GM18520 (cell line): Measurements from ENCODE around the gene B4GALNT1.
"Not testable (repeated sequence)": the region's sequence is repeated elsewhere in the genome, so short reads cannot be mapped to it uniquely, and the experiment has no call there.

Experiments
- ATAC-seq: cut with Tn5 transposase; IDR thresholded peaks from one replicate; pipeline ENCODE4 v1.9.1; 2021; ENCODE audit not compliant: unreplicated experiment

The B4GALNT1 gene

DNA sequence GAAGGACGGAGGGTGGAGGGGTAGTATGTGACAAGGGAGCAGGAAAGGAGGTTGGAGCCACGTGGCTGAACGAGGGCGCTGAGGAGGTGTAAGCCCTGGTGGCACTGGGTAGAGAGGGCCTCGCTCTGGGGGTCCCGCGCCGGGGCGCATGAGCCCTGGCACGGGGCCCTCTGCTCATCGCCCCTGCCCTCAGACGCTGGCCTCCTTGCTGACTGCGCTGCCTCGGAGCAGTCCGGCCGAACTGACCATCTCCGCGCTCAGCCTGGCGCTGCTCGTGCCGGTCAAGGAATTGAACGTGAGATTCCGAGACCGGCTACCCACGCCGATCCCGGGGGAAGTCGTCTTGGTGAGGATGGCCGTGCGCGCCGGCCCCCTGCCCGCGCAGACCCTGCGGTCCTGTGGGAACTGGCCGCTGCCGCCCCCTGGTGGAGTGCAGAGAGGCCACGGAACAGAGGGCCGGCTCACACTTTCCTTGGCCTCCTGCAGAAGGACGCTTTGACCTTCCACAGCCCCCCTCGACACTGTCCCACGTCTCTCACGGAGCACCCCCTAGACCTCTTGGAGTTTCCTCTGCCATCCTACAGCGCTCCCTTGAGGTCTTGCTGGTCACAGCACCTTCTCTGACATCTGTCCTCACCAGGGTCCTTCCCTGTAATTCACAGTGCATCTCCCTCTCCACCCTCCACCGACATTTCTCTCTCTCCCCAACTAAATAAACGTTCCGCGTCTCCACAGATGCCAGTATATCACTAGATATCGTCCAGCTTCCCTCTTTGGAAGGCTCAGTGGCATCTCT is 11.3 kb downstream of the B4GALNT1 start:
- ATAC-seq: no peak

DNA sequence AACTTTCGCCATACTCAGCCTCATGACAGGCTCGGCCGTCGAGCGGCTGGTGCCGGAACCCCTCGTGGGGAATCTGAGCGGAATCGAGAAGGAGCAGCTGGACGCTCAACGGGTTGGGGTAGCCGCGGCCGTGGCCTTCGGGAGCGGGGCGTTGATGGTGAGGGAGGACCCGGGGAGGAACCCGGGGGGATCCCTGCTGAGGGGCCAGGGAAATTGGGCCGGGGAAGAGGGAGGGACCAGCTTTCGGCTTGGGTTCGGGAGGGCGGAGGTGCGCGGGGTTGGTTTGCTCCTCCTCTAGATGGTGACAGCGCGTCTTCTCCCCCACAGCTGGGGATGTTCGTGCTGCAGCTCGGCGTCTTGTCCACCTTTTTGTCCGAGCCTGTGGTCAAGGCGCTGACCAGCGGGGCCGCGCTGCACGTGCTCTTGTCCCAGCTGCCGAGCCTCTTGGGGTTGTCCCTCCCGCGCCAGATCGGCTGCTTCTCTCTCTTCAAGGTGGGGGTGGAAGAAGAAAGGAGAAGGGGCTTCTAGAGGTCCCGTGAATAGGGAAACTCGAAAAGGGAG is 12.0 kb downstream of the B4GALNT1 start:
- ATAC-seq: no peak

DNA sequence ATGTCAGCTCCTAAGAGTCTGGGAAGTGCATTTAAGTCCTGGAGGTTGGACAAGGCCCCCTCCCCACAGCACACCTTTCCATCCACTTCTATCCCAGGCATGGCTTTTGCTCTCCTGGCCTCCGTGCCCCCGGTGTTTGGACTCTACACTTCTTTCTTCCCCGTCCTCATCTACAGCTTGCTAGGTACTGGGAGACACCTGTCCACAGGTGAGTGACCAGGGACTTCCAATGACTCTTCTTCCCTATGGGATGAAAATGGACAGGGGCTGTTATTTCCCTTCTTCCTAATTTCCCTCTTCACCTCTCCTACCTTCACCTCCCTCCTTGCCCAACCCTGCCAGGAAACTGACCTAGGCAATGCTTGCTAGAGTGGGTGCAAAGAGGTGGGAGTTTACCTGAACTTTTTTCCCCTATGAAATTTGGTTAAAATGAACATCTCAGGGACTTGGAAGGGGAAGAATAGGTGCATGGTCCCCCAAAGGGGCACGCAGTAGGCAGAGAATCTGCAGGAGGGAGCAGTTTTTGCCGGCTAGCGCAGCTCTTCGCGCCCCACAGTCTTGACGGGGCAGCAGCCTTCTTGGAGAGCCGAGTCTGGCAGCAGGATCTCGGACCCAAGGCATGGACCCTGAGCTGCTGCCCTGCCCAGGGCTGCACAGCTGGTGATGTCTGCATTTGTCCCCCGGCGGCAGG is 12.6 kb downstream of the B4GALNT1 start:
- no peak for ATAC-seq

DNA sequence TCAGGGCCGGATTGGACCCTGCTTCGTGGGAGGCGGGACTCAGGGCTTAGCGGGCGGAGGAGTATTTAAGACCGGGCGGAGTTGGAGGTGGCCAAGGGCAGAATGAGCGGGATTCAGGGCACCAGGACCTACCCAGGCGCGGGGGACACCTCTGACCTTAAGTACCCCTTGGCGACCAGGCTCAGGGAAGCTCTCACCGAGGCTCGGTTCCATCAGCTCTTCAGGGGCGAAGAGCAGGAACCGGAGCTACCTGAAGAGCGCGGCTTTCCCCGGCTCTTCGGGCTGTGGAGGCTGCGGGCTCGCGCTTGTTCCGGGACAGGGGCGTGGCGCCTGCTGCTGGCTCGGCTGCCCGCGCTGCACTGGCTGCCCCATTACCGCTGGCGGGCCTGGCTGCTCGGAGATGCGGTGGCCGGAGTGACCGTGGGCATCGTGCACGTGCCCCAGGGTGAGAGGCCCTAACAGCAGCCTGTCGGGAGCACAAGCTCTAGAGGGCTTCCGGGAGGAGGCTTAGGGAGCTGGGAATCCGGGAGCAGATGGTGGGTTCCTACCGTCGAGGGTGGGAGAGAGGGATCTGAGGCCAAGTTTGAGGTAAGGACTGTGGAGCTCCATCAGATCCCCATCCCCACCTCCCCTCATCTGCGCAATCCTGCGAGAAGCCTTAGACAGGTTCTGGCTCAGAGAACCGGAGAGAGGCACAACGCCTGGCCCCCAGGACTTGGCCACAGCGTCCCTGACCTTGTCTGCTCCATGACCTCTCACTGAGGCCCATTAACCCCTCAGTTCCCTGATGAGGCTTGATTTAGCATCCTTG is 13.4 kb downstream of the B4GALNT1 start:
- ATAC-seq: no peak

DNA sequence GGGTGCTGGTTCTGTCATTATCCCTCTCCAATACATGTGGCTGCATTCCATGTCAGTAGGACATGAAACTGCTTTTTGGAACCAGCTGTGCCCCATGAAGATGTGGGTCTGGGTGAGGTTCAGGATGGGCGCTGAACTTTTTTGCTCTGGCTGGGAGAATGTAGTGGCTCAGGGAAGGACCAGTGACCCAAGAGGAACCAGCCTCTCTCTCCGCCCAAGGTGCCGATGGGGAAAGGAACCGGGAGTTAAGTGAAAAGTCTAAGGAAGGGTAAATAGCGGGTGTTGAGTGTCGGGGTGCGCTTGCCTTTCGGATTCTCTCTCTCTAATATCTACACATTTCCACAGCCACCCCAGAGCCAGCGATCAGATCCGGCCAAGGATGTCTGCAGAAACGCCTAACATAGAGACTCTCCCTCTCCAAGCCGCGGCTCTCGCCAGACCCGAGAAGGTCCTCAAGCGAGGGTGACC is 14.0 kb downstream of the B4GALNT1 start:
- ATAC-seq: no peak

DNA sequence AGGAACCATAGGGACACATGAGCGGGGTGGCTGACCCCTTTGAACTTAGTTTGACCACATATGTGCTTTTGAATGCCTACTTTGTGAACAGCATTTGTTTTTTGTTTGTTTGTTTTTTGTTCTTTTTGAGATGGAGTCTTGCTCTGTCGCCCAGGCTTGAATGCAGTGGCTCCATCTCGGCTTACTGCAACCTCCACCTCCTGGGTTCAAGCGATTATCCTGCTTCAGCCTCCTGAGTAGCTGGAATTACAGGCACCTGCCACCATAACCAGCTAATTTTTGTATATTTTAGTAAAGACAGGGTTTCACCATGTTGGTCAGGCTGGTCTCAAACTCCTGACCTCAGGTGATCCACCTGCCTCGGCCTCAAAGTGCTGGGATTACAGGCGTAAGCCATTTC is 14.6 kb downstream of the B4GALNT1 start:
- not testable (repeated sequence) for ATAC-seq

DNA sequence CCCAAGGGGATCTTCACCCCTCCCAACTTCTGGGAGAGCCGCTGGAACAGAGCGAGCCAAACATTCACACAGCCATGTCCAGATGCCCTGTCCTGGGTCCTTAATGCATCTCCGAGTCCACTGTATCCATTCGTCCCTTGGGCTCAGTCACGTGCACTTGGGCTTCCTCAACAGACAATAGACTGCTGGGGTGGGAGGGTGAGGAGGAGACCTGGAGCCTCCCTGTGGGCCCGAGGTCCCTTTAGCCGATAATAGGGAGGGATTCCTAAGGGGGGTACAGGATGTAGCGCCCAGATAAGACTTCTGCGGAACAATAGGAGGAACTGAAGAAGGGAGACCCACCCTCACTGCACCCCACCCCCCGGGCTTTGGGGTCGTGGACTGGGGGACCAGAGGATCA is 15.1 kb downstream of the B4GALNT1 start:
- ATAC-seq: no peak

DNA sequence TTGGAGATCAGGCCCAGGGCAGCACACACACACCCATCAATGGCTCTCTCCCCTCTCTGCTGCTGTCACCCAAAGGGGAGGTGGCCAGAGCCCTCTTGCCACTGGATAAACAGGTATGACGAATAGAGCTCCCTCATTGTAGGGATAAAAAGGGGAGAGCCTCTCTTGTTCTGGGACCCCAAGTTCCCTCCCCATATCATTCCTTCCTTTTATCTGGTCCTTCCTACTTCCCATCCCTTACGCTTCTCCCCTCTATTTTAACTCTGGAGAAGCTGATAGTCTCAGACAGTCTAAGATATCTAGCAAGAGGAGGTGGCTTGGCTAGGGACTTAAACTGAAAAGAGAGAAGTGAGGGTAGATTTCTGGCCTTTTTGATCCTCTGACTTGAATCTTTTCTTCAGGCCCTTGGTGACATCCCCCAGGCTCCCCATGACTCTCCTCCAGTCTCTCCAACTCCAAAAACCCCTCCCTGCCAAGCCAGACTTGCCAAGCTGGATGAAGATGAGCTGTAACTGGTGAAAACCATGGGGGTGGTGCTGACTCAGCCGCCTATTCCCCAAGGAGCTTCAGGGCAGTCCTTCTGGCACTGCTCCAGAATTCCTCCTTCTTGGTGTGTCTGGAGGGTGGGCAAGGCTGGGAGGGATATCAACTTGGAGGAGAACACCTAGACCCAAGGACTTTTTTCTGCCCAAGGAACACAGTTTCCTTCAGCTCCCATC is 16.5 kb downstream of the B4GALNT1 start:
- ATAC-seq: no peak

DNA sequence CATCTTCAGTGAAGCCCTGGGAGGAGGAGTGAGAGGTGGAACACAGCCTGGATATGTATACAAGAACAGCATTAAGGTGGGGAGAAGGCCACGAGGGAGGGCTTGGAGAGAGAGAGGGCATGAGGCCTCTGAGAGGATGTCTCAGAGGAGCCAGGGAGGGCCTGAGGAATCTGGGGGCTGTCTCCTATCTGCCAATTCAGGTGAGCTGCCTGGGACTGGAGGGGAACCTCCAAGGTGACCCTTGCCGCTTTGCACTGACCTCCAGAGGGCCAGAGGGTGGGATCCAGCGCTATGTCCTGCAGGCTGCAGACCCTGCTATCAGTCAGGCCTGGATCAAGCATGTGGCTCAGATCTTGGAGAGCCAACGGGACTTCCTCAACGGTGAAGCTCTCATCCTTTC is 17.4 kb downstream of the B4GALNT1 start:
- no peak for ATAC-seq

DNA sequence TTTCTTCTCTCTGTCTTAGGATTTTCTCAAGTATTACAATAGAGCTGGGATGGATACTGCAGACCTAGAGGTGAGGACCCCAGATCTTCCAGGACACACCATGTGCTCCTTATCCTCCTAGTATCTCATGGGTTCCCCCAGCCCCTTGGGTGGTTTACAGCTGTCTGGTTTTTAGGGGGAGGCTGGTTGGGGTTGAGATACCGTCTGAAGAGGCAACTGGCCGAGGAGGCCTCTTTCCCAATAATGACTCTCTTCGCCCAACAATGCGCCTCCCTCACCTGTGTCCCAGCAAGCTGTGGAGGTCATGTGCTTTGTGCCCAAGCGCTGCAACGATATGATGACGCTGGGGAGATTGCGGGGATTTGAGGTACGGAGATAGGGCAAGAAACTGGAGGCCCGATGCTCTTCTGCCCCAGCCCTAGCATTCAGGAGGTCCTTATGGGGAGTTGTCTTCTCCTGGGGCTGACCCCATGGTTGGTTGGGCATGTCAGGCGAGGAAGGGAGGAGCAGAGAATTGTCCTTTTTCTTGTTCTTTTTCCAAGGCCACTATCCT is 18.0 kb downstream of the B4GALNT1 start:
- no peak for ATAC-seq

DNA sequence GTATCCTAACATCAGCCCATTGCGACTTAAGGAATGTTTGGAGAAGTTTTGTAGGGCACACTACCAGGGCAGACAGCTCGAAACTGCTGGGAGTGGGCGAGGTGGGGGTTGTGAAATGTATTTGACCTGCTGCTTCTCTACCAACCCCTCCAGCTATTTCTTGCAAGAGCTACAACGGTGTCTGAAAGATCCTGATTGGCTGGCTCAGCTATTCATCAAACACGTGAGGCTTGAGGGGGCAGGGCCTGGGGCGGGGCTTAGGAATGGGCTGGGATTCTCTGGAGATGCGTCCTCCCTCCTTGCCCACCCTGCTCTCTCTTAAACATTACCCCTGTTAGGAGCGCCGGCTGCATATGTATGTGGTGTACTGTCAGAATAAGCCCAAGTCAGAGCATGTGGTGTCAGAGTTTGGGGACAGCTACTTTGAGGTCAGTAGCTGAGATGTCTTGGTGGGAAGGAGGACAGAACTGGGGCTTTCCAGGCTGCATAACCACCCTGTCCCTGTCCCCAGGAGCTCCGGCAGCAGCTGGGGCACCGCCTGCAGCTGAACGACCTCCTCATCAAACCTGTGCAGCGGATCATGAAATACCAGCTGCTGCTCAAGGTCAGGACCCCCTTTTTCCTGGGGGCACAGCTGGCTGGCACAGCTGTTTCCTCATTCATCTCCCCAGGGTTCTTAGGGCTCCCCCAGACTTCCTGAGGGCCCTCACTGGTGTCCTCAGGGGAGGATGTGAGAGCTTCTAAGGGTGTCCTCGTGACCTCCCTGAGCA is 18.6 kb downstream of the B4GALNT1 start:
- ATAC-seq: peak; percentile 51

DNA sequence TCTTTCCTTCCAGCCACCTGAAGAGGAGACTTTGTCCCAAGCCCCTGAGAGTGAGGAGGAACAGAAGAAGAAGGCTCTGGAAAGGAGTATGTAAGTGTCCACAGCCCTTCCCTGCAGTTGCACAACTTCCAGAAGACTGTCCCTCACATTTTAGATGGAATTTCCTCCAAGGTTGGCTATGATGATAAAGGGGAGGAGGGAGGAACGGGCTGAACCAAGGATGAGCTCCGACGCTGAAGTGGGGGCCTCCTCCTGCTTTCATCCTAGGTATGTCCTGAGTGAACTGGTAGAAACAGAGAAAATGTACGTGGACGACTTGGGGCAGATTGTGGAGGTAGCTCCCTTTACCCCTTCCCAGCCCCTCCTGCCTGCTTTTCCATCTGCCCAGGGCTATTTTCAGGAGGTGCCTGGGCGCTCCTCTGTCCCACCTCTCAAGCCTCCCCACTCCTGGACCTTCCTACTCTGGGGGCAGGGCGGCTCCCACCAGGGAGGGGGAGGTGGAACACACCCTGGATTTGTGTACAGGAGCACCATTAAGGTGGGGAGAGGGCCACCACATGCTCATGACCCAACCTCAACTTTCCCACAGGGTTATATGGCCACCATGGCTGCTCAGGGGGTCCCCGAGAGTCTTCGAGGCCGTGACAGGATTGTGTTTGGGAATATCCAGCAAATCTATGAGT is 19.4 kb downstream of the B4GALNT1 start:
- ATAC-seq: no peak

DNA sequence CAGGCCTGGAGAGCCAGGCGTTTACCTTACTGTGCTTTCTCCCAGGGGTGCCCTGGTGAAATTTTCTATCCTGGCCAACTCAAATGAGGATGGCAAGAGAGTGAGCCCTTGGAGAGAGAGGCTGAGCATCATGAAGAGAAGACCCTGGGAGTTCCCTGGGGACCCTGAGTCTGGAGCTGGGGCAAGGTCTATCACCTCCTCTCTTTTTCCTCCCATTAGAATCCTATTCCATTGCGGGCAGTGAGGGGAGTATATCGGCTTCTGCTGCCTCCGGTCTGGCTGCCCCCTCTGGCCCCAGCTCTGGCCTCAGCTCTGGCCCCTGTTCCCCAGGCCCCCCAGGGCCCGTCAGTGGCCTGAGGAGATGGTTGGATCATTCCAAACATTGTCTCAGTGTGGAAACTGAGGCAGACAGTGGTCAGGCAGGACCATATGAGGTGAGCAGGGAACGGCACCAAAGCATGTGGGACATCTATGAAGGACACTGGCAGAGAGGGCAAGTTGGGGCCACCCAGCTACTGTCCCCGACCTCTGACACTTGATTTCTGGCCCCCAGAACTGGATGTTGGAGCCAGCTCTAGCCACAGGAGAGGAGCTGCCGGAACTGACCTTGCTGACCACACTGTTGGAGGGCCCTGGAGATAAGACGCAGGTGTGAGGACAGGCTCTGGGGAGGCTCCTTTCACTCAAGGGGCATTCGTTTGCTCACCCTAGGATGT is 20.1 kb downstream of the B4GALNT1 start:
- no peak for ATAC-seq

DNA sequence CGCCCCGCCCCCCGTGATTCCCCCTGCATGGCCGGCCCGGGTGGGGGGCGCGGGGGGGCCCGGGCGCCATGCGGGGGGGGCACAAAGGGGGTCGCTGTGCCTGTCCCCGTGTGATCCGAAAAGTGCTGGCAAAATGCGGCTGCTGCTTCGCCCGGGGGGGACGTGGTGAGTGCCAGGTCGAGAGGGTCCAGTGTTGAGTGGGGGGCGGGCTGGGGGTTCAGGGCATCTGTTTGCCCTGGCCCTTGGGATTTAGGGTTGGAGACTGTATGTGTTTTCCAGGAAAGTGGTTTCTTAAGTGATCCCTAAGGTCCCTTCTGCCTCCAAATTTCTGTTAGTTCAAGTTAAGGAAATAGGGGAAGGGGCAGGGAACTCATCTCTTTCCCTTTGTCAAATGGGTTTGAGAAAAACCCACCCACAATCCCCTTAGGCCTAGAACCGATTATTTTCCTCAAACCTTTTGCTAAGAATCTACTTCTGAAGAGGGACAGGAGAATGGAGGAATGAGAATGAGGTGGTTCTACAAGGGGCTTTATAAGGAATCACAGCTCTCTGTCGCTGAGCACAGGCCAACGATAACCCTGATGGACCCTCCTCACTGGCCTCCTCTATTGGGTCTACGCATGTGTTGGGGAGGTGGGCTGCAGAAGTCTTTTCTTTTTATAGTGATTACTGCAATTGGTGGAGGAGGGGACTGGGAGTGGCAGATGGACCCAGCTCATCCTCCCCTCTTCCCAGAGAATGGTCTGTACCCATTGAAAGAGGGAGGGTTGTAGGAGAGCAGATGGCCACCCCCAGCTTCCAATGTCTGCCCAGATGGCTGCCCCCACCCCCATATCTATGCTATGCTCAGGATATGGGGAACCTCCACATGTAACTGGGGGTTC is 20.9 kb downstream of the B4GALNT1 start:
- no peak for ATAC-seq

DNA sequence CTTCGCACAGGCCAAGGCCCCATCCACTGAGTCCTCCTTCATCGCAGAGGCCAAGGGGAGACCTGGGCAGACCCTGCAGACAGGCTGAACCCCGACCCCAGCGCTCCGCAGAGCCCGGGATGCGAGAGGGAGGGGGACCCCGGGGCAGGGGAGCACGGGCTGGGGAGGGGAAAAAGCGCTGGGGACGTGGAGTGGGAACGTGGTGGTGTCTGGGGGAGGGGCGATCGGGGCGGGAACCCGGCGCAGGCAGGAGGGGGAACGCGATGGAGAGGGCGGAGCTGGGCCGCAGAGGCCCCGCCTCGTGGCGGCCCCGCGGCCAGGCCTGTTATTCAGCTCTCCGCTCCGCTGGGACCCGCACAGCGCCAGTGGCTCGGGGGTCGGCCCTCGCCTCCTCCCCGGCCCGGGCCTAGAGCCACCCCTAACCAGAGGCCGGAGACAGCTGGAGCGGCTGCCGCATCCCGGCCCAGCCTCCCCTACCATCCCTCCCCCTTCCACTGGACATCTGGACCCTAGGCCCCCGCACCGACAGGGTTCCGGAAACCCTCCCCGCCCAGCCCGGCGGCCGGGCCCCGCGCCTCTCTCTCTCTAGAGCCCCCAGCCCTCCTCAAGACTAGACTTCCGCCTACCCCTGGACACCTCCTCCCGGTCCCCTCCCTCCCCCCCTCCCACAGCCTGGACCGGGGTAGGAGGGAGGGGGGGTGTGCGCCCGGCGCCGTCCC is 21.7 kb downstream of the B4GALNT1 start, which contains the start of gene ARHGEF25:
Gene ARHGEF25, plus strand, starts transcription at position 328 of the 719 bp plus-strand sequence. CDS start 460 bp downstream, outside the sequence.
- ATAC-seq: no peak

DNA sequence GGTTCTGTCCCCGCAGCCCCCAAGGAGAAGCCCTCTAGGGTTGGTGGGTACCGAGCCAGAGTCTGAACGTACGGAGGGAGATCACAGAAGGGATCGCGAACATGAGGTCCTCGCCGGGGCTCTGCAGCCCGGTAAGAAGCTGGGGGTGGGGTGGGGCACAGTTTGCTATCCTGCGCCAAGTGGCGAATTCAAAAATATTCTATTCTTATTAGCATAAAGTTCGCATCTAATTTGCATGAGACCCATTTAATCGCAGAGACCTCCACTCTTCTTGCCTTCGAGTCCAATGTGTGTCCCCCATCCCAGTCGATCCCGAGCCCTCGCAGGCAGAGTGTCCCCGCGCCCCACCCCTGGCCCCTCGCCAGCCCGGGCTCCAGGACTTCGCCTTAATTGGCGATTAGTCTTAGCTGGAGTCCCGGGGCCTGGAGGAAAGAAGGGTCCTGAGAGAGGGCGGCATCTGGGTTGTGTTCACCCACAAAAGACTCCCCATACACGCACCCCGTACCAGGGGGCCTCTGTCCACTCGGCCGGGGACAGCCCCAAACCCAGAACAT is 22.4 kb downstream of the B4GALNT1 start:
- ATAC-seq: no peak
